Muscle layer of duodenum (tissue), 2 donors: ENCODE results near the gene ACIN1.

Experiments
- H3K27ac ChIP-seq: one replicate; pipeline ENCODE4 v1.7.0; 2013; ENCODE audit warnings: mild to moderate bottlenecking, low read length
- H3K27me3 ChIP-seq: one replicate; pipeline ENCODE4 v1.7.0; 2013; ENCODE audit warnings: low read depth, mild to moderate bottlenecking, control low read depth, low read length
- H3K36me3 ChIP-seq, 2 donors: one replicate each; pipeline ENCODE4 v1.7.0; 2013; ENCODE audit warnings: low read length in 2 of 2, control low read depth in 1 of 2, mild to moderate bottlenecking in 1 of 2; ENCODE audit not compliant: insufficient read depth in 2 of 2, control insufficient read depth in 1 of 2
- H3K4me1 ChIP-seq, 2 donors: one replicate each; pipeline ENCODE4 v1.7.0; 2013; ENCODE audit warnings: low read length in 2 of 2, mild to moderate bottlenecking in 2 of 2, control low read depth in 1 of 2, moderate library complexity in 1 of 2; ENCODE audit not compliant: insufficient read depth in 2 of 2, control insufficient read depth in 1 of 2
- H3K4me3 ChIP-seq, 2 donors: one replicate each; pipeline ENCODE4 v1.7.0; 2013; ENCODE audit warnings: low read length in 2 of 2, low read depth in 1 of 2, mild to moderate bottlenecking in 1 of 2
- H3K9me3 ChIP-seq, 2 donors: one replicate each; pipeline ENCODE4 v1.7.0; 2013; ENCODE audit warnings: low read length in 2 of 2, control low read depth in 1 of 2, mild to moderate bottlenecking in 1 of 2; ENCODE audit not compliant: control insufficient read depth in 1 of 2
- donor health status: healthy.

The ACIN1 gene, protein sequence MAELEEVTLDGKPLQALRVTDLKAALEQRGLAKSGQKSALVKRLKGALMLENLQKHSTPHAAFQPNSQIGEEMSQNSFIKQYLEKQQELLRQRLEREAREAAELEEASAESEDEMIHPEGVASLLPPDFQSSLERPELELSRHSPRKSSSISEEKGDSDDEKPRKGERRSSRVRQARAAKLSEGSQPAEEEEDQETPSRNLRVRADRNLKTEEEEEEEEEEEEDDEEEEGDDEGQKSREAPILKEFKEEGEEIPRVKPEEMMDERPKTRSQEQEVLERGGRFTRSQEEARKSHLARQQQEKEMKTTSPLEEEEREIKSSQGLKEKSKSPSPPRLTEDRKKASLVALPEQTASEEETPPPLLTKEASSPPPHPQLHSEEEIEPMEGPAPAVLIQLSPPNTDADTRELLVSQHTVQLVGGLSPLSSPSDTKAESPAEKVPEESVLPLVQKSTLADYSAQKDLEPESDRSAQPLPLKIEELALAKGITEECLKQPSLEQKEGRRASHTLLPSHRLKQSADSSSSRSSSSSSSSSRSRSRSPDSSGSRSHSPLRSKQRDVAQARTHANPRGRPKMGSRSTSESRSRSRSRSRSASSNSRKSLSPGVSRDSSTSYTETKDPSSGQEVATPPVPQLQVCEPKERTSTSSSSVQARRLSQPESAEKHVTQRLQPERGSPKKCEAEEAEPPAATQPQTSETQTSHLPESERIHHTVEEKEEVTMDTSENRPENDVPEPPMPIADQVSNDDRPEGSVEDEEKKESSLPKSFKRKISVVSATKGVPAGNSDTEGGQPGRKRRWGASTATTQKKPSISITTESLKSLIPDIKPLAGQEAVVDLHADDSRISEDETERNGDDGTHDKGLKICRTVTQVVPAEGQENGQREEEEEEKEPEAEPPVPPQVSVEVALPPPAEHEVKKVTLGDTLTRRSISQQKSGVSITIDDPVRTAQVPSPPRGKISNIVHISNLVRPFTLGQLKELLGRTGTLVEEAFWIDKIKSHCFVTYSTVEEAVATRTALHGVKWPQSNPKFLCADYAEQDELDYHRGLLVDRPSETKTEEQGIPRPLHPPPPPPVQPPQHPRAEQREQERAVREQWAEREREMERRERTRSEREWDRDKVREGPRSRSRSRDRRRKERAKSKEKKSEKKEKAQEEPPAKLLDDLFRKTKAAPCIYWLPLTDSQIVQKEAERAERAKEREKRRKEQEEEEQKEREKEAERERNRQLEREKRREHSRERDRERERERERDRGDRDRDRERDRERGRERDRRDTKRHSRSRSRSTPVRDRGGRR

DNA sequence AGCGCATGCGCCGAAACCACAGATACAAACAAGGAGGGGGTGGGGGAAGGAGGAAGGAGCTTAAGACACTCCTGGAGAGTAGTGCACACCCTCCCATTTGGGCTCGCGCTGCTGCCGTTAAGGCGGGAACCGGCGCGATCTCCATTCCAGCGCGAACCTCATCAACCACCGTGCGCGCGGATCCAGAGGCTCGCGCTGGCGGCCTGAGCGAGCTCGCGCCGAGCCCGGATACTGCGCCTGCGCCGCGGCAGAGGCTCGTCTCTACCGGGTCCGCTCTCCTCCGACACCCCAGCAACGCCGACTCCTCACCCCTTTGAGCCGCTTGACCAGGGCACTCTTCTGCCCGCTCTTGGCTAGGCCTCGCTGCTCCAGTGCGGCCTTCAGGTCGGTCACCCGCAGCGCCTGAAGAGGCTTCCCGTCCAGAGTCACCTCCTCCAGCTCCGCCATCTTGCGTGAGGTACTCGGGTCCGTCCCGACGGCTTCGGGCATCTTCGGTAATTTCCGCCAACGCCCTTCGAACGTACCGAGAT lies at the start of gene ACIN1:
ACIN1 (minus strand) TSS at position 471 of the 530 bp plus-strand sequence; CDS start at position 447, 24 bp downstream.
- Histone ChIP-seq H3K9me3 (no peaks in the 10 kb centered on the region), H3K36me3 (peaks cover 26 to 42% of the 10 kb centered on the region in 2 donors), H3K27me3 (no peaks in the 10 kb centered on the region), H3K4me3 (peak within 1 kb of the TSS; percentile 89 to 96), H3K27ac (peak within 1 kb of the TSS; percentile 99), H3K4me1 (peaks cover 13 to 34% of the 10 kb centered on the region in 2 donors)

DNA sequence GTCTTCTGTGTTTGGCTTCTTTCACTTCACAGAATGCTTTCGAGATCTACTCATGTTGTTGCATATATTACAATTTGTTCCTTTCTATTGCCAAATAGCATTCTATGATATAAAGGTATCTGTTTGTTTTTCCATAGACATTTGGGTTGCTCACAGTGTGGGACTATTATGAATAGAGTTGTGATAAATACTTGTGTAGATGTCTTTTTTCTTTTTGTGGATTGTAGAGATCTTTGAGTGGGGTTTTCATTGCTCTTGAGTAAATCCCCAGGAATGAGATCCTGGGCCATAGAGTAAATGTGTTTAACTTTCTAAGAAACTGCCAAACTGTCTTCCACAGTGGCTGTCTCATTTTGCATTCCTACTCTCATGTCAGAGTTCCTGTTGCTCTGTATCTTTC lies 49.0 kb upstream of the ACIN1 start:
- Histone ChIP-seq H3K4me1 (peaks cover 7 to 8% of the 10 kb centered on the region in 2 donors), H3K27ac (no peak overlapping the region), H3K36me3 (no peaks in the 10 kb centered on the region), H3K27me3 (no peaks in the 10 kb centered on the region), H3K9me3 (no peaks in the 10 kb centered on the region), H3K4me3 (no peak overlapping the region)

DNA sequence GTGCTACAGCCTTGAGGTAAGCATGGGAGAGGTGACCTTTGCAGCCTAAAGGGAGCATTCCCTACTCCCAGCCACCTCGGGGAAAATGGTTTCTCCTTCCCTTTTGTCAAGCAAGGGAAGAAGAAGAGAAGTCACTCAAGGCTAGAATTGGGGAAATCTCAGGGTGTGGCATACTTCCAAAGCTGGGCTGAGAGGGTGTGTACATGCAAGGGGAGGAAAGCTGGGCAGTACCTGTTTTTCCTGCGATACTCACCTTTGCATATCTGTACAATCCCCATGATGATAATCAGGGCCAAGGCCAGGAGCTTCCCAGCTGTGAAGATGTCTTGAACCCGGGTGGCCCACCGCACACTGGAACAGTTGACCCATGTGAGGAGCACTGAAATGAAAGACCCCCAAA lies 47.9 kb upstream of the ACIN1 start:
- Histone ChIP-seq H3K27ac (peak overlapping the region; percentile 54), H3K27me3 (no peaks in the 10 kb centered on the region), H3K36me3 (peaks cover 0 to 4% of the 10 kb centered on the region in 2 donors), H3K4me3 (no peak overlapping the region), H3K9me3 (no peaks in the 10 kb centered on the region), H3K4me1 (peaks cover 8 to 10% of the 10 kb centered on the region in 2 donors)

DNA sequence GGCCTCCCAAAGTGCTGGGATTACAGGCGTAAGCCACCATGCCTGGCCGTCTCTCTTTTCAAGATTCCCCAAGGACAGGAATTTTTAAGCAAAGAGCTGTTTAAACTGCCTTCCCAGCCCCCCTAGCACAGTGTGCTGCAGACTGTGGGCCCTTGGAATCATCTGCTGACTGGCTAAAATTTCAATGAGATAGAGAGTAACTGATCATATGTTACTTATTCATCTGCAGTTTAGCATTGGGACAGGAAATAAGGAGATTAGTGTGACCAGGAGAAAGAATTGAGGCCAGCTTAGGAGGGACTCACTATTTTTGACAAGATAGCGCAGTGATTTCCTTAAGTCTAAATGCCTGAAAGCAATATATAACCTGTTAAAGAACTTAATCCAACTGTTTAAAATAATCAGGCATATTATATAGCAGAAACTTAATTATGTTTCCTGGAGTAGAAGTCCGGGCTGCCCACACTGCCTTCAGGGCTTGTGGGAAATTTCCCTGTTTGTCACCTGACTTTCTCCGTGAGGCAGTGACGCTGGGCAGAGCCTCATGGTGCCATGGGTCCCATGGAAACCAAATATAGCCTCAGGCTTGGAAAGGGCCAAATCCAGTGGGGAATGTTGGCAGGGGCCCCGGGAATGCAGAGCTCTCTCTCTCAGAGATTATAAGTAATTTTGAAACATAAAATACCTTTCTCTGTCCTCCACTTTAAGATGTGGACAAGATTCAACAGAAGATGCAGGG lies 46.9 kb upstream of the ACIN1 start:
- H3K27ac ChIP-seq = peak overlapping the region; percentile 54
- no peak overlapping the region for H3K4me3 ChIP-seq
- no peaks in the 10 kb centered on the region for H3K27me3 ChIP-seq
- H3K9me3 ChIP-seq = no peaks in the 10 kb centered on the region
- peaks cover 0 to 4% of the 10 kb centered on the region in 2 donors for H3K36me3 ChIP-seq
- peaks cover 8 to 12% of the 10 kb centered on the region in 2 donors for H3K4me1 ChIP-seq

DNA sequence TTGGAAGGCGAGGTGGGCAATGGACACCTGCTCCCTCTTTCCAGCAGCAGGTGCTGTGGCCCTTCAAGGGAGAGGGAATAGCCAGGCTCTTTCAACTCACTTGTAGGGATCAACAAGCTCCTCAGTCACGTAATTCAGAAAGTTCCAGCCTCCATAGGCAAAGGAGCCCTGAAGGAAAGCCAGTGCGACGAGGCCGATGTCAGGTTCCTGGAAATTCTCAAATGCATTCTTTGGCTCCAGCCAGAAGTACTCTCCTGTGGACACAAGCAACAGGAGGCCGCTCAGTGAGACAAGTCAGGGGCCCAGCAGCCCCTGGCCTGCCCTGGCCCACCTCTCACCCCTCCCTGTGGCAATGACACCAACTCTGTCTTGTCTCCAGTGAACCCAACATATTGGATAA lies 45.4 kb upstream of the ACIN1 start:
- H3K27ac ChIP-seq = peak overlapping the region; percentile 64
- no peaks in the 10 kb centered on the region for H3K9me3 ChIP-seq
- H3K36me3 ChIP-seq = peaks cover 0 to 6% of the 10 kb centered on the region in 2 donors
- no peaks in the 10 kb centered on the region for H3K27me3 ChIP-seq
- H3K4me1 ChIP-seq = peaks cover 0 to 12% of the 10 kb centered on the region in 2 donors
- H3K4me3 ChIP-seq = no peak overlapping the region

DNA sequence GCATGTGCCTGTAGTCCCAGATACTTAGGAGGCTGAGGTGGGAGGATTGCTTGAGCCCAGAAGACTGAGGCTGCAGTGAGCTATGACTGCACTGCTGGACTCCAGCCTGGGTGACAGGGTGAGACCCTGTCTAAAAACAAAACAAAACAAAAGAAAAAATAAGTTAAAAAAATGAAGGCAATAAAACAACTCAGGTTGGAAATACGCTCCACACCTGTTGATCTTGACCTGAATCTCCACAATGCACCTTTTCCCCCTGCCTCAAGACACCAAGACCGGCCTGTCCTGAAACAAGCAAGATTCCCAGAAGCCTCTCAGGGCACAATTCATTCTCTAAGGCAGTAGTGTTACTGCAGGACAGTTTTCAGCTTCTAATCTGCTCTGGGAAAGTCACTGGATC lies 44.9 kb upstream of the ACIN1 start:
- peak overlapping the region; percentile 64 for H3K27ac ChIP-seq
- peaks cover 0 to 12% of the 10 kb centered on the region in 2 donors for H3K4me1 ChIP-seq
- H3K36me3 ChIP-seq = peaks cover 0 to 6% of the 10 kb centered on the region in 2 donors
- no peaks in the 10 kb centered on the region for H3K9me3 ChIP-seq
- H3K27me3 ChIP-seq = no peaks in the 10 kb centered on the region
- H3K4me3 ChIP-seq = no peak overlapping the region

DNA sequence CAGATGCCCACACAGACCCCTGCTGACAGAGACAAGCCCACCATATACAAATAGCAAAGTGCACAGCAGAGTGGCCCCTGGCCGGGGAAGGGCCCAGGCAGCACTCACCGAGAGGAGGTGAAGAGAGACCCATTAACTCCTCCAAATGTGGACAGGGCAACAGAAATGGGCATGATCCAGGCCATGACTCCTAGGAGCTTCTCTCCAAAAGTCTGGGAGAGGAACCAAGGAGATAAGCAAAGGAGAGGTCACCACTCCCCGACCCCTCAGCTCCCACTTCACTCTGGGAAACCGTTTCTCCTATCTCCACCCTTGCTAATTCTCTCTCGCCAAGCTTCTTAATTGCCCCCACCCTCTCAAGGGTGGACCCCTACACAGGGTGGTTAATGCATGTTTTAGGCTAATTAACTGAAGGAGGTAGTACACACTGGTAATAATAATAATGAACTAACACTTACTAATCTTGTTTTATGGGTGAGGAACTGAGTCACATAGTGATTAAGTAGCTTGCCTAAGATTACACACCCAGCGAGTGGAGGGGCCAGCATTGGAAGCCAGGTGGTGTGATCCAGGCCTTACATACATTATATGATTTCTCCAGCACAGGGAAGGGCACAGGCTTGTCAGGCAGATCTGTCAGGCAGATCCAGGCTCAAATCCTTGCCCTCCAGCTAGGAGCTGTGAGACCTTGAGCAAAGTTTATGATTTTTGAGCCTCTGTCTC lies 43.0 kb upstream of the ACIN1 start:
- H3K27ac ChIP-seq = no peak overlapping the region
- no peaks in the 10 kb centered on the region for H3K27me3 ChIP-seq
- H3K4me1 ChIP-seq = peaks cover 0 to 11% of the 10 kb centered on the region in 2 donors
- peaks cover 0 to 6% of the 10 kb centered on the region in 2 donors for H3K36me3 ChIP-seq
- no peaks in the 10 kb centered on the region for H3K9me3 ChIP-seq
- H3K4me3 ChIP-seq = no peak overlapping the region

DNA sequence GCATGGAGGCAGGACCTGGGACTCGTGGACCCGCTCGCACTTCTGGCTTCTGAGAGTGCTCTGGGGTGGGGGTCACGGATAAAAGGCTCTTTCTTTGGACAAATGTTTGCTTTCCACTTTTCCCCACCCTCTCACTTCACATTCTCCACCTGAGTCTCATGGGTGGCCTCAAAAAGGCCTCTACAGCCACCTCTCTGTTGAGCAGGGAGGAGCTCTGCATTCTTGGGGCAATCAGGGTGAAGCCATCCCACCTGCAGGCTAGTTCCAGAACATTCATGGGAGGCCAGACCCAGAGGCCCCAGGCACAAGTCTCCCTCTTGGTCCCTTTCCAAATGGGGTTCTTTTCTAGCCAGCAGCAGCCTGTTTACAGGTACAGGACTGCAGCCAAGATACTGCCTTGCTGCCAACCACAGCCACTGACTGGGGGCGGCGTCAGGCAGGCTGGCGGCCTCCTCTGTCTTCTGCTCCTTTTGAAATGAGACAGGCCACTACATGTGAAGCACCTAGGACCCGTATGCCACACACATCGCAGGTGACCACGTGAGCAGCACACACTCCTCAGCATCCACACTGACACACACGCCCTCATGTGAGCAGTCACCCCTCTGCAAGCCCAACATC lies 42.4 kb upstream of the ACIN1 start:
- no peak overlapping the region for H3K27ac ChIP-seq
- H3K36me3 ChIP-seq = peaks cover 1 to 6% of the 10 kb centered on the region in 2 donors
- peaks cover 0 to 6% of the 10 kb centered on the region in 2 donors for H3K4me1 ChIP-seq
- no peaks in the 10 kb centered on the region for H3K27me3 ChIP-seq
- H3K9me3 ChIP-seq = no peaks in the 10 kb centered on the region
- no peak overlapping the region for H3K4me3 ChIP-seq

DNA sequence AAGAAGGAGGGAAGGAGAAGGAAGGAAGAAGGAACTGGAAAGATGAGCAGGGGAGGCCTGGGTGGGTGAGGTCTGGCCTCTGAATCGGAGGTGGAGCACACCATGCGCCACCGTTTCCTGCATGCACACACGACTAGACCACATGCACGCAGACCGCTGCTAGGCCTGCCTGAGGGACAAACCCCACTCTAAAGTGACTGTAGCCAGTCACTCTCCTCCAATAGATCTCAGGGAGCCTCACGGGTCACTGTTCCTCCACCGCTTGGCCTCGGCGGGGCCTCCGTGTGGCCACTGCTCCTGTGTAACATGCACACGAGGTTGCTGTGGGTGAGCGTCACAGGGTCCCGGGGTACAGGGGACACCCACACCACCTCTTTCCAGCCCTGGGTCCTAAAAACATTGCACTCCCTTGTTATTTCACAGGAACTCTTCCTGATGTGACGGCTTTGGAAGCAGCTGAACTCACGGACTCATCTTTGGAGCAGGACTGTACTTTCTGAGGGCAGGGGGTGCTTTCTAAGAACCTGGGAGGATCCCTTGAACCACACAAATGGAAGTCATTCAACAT lies 41.7 kb upstream of the ACIN1 start:
- Histone ChIP-seq H3K4me1 (peaks cover 0 to 6% of the 10 kb centered on the region in 2 donors), H3K4me3 (no peak overlapping the region), H3K9me3 (no peaks in the 10 kb centered on the region), H3K36me3 (peaks cover 3 to 6% of the 10 kb centered on the region in 2 donors), H3K27ac (no peak overlapping the region), H3K27me3 (no peaks in the 10 kb centered on the region)
